ENCODE data around the gene DGCR8. TPM values are rescaled to one million over a fixed set of nuclear protein-coding genes. Genes with fewer than 3 reads are reported as not detected.

Gene DGCR8
- total RNA-seq, 1 donor from 2014 or later, result 32.5 TPM

GRCh38 chr22:20094197-20094807 lies 14.3 kb downstream of the DGCR8 start:
- peaks cover 13% of the 10 kb centered on the region for H3K9me3 Mint-ChIP-seq (ENCODE audit: low read depth)
- H3K27ac Mint-ChIP-seq (ENCODE audit: unreplicated experiment), result no peak overlapping the region
- H3K4me1 Mint-ChIP-seq (ENCODE audit: low read depth), result peaks cover 5% of the 10 kb centered on the region
- H3K36me3 Mint-ChIP-seq (ENCODE audit: low read depth), result peaks cover 66% of the 10 kb centered on the region
- TF ChIP-seq CTCF (IDR thresholded peaks at IDR 0.05), result no peak
- H3K4me3 Mint-ChIP-seq (ENCODE audit: unreplicated experiment), result no peak overlapping the region
- no peak for DNase-seq (ENCODE audit: low spot score)
- no peaks in the 10 kb centered on the region for H3K27me3 Mint-ChIP-seq (ENCODE audit: low read depth)

GRCh38 chr22:20095521-20095920 lies 15.5 kb downstream of the DGCR8 start:
- no peak for DNase-seq (ENCODE audit: low spot score)
- Mint-ChIP-seq H3K4me3 (ENCODE audit: unreplicated experiment) (no peak overlapping the region), H3K9me3 (ENCODE audit: low read depth) (peaks cover 13% of the 10 kb centered on the region), H3K27ac (ENCODE audit: unreplicated experiment) (no peak overlapping the region), H3K4me1 (ENCODE audit: low read depth) (peaks cover 2% of the 10 kb centered on the region), H3K27me3 (ENCODE audit: low read depth) (no peaks in the 10 kb centered on the region), H3K36me3 (ENCODE audit: low read depth) (peaks cover 64% of the 10 kb centered on the region)
- TF ChIP-seq CTCF (IDR thresholded peaks at IDR 0.05), result no peak

GRCh38 chr22:20096574-20097420 lies 16.8 kb downstream of the DGCR8 start:
- no peak overlapping the region for H3K27ac Mint-ChIP-seq (ENCODE audit: unreplicated experiment)
- H3K4me1 Mint-ChIP-seq (ENCODE audit: low read depth), result no peaks in the 10 kb centered on the region
- TF ChIP-seq CTCF (IDR thresholded peaks at IDR 0.05), result no peak
- no peak overlapping the region for H3K4me3 Mint-ChIP-seq (ENCODE audit: unreplicated experiment)
- H3K9me3 Mint-ChIP-seq (ENCODE audit: low read depth), result peaks cover 13% of the 10 kb centered on the region
- no peak for DNase-seq (ENCODE audit: low spot score)
- H3K36me3 Mint-ChIP-seq (ENCODE audit: low read depth), result peaks cover 53% of the 10 kb centered on the region
- no peaks in the 10 kb centered on the region for H3K27me3 Mint-ChIP-seq (ENCODE audit: low read depth)

GRCh38 chr22:20099099-20099711 lies 19.2 kb downstream of the DGCR8 start:
- no peaks in the 10 kb centered on the region for H3K27me3 Mint-ChIP-seq (ENCODE audit: low read depth)
- H3K9me3 Mint-ChIP-seq (ENCODE audit: low read depth), result peaks cover 13% of the 10 kb centered on the region
- no peak for DNase-seq (ENCODE audit: low spot score)
- no peak for TF ChIP-seq CTCF (IDR thresholded peaks at IDR 0.05)
- H3K36me3 Mint-ChIP-seq (ENCODE audit: low read depth), result peaks cover 43% of the 10 kb centered on the region
- no peaks in the 10 kb centered on the region for H3K4me1 Mint-ChIP-seq (ENCODE audit: low read depth)
- H3K4me3 Mint-ChIP-seq (ENCODE audit: unreplicated experiment), result no peak overlapping the region
- H3K27ac Mint-ChIP-seq (ENCODE audit: unreplicated experiment), result no peak overlapping the region

GRCh38 chr22:20101638-20102037 lies 21.6 kb downstream of the DGCR8 start:
- H3K9me3 Mint-ChIP-seq (ENCODE audit: low read depth), result peaks cover 6% of the 10 kb centered on the region
- H3K27ac Mint-ChIP-seq (ENCODE audit: unreplicated experiment), result no peak overlapping the region
- H3K27me3 Mint-ChIP-seq (ENCODE audit: low read depth), result no peaks in the 10 kb centered on the region
- peak; percentile 74 for DNase-seq (ENCODE audit: low spot score)
- no peak for TF ChIP-seq CTCF (IDR thresholded peaks at IDR 0.05)
- no peak overlapping the region for H3K4me3 Mint-ChIP-seq (ENCODE audit: unreplicated experiment)
- no peaks in the 10 kb centered on the region for H3K4me1 Mint-ChIP-seq (ENCODE audit: low read depth)
- peaks cover 28% of the 10 kb centered on the region for H3K36me3 Mint-ChIP-seq (ENCODE audit: low read depth)
